SK-N-MC (cell line): ENCODE measurements around the gene MYL3.

ENCODE experiments used
- EZH2 ChIP-seq: fragments of 200-600 bp; sonication (generic); IDR thresholded peaks from one replicate; pipeline ENCODE4 v1.6.1; 2017; ENCODE audit warnings: antibody characterized with exemption
- POLR2AphosphoS5 ChIP-seq: IDR thresholded peaks from 2 replicates; pipeline ENCODE4 v1.6.1; 2012; ENCODE audit warnings: mild to moderate bottlenecking, low read depth, low read length, borderline replicate concordance

- TF ChIP-seq EZH2 = no peak
- no peak for TF ChIP-seq POLR2AphosphoS5
Measured at GRCh38 chr3:46830801-46831200, 32.4 kb downstream of the MYL3 start.
